ENCODE measurements around the gene LRRFIP2.

GRCh38 chr3:37016903-37017302, 157.5 kb downstream of the LRRFIP2 start:
- TF ChIP-seq CTCF (IDR thresholded peaks at IDR 0.05; ENCODE audit: poor library complexity) (no peak), EZH2 (IDR thresholded peaks at IDR 0.05; ENCODE audit: borderline replicate concordance) (no peak), EZH2phosphoT487 (IDR thresholded peaks at IDR 0.05; ENCODE audit: low read depth, severe bottlenecking, unreplicated experiment) (no peak)
